Stimulated activated CD8-positive, alpha-beta memory T cell treated with anti-CD3 and anti-CD28 coated beads, Interleukin-2, amount 100 ng/mL, for 48 hours (primary cell): ENCODE results near the gene SLF2.

Experiments
- DNase-seq, 2 donors: peaks; one replicate each; pipeline ENCODE4 v3.0.0-alpha.2; 2020; ENCODE audit warnings: low read depth in 2 of 2

The SLF2 gene

DNA sequence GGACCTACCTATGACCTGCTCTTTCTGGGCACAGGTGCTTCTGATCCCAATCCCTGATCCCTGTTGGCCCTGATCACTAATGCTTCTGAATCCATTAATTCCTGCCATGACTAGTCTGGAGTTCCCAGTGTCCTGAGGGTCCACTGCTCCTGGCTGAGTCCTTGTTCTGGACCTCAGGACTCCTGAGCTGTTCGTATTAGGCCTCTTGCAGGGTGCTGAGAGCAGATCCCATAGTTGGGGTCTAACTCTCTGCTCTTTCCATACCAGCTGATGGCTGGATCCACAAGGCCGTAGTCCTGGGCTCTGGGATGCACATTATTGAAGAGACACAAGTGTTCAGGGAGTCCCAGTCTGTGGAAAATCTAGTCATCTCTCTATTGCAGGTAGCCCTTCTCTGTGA, 67.5 kb downstream of the SLF2 start:
- DNase-seq = no peak

DNA sequence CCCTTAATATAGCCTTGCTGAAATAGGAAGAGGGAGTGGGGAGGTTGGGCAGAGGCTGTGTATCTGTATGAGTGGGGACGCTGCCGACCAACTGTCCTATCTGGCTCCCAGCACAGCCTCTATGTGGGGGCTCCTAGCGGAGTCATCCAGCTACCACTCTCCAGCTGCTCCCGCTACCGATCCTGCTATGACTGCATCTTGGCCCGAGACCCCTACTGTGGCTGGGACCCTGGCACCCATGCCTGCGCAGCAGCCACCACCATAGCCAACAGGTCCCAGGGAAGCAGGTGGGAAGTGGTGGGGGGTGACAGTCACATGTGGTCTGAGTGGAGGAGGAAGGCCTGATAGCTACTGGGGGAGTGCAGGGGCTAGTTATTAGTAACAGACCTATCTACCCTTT, 67.9 kb downstream of the SLF2 start:
- no peak for DNase-seq

DNA sequence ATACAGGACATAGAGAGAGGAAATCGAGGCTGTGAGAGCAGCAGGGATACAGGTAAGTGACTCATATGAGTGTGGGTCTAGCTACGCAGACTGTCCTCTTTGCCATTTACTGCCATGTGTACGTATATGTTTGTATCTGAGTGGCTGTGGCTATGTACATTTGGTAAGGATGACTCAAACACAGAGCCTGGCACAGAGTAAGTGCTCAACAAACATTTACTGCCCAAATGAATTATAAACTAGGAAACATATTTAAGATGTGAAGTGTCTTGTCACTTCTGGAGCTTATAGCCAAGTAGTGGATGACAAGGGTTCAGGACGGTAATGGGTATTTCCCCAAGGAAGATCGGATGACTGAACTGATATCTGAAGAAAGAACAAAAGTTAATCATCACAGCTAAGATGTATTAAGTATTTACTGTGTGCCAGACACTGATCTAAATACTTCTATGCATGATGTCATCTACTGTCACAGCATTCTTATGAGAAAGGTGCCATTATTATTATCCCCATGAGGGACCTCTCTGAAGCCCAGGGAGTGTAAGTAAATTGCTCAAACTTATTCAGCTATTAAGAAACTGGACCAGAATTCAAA, 68.5 kb downstream of the SLF2 start:
- no peak for DNase-seq

DNA sequence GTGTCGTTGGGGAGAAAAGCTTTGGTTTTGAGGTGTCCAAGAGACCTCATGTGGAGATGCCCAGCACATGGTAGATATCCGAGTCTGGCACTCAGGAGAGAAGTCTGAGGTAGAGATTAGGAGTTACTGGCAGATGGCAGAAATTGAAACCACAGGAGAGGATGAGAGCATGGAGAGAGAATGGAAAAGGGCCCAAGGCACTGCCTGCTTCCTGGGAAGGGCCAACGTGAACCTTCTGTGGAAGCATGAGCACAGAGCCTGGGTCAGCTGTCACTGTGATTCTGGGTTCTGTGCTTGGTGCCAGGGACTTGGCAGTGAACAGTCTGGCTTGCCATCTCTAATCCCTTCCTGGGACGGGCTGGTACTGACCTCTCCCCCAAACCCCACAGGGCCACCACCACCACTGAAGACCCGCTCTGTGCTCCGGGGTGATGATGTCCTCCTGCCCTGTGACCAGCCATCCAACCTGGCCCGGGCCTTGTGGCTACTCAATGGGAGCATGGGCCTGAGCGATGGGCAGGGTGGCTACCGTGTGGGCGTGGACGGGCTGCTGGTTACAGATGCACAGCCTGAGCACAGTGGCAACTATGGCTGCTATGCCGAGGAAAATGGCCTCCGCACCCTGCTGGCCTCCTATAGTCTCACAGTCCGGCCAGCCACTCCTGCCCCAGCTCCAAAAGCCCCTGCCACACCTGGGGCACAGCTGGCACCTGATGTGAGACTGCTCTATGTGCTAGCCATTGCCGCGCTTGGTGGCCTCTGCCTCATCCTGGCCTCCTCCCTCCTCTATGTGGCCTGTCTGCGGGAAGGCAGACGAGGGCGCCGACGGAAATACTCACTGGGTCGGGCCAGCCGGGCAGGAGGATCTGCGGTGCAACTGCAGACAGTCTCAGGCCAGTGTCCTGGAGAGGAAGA, 70.4 kb downstream of the SLF2 start:
- no peak for DNase-seq

DNA sequence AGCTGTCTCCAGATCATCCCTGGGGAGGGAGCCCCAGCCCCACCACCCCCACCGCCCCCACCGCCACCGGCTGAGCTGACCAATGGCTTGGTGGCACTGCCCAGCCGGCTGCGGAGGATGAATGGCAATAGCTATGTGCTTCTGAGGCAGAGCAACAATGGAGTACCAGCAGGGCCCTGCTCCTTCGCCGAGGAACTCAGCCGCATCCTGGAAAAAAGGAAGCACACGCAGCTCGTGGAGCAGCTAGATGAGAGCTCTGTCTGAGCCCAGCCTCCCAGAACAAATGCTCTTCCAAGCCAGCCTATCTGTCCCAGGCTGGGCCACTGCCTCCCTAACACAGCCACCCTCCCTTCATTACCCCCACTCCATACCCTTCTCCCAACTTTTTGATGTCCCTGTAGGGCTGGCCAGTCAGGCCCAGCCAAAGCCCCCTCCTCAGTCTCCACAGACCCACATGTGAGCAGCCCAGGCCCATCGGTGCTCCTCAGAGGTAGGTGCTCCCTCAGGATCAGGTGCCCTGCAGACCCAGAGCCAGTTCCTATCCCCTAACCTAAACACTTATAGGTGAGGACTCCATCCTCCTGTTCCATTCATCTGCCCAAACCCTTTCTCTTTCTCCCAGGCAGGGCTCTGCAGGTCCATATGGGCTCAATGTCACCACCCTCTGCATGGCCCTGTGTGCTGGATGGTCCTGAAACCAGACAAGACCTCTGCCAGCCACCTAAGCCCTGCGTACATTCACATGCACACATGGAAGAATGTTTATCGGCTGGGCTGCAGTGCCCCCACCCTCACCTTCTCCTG, 71.3 kb downstream of the SLF2 start:
- DNase-seq = no peak

DNA sequence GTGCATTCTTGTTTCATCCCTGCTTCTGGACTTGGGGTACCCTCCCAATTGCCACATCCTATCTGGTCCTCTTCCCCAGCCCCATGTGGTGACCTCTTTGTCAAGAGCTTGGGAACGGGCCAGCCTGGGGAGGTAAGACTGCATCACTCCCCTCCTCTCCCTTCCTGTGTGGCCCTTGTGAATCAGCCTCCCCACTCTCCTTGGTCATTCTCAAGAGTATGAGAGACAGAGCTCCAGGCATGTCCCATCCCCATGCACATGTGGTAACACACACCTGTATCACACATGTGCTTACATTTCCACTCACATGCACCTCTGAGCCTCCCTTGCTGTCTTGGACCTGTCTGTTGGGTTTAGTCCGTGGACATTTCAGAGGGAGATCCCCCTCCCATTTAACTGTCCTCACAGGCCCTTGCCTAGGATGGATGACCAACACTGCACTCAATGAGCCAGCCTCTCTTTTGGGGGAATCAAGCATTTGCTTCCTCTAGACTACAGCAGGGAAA, 72.0 kb downstream of the SLF2 start:
- DNase-seq = no peak

DNA sequence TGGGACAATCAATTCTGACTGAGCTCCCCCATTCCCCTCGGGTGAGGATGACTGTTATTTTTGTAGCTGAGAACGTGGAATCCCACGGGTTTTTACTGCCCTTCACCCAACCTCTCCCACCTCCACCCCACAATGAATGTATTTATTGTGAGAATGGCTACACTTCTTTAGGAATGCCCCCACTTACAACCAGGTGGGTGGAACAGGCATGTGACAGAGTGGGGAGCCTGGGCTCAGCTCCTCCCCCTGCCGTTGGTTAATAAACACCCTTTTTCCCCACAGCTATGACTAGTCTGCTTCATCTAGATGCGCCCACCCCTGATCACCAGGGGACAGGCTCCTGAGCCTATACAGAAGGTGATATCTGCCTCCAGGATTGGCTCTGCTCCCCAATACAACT, 72.6 kb downstream of the SLF2 start:
- no peak for DNase-seq

DNA sequence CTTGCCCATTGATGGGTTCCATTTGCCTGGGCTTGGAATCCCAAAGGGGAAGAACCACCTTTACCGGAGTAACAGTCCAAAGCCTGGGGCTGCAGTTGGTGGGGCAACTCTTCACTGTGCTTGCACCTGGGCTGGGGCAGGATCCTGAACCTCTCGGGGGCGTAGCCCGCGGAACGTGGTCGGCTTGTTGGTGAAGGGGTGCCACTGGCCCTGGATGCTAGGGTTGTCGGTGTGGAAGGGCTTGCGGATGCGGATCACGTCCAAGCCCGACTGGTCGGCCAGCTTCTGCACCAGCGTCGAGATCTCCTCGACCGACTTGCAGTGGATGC, 73.8 kb downstream of the SLF2 start:
- no peak for DNase-seq

DNA sequence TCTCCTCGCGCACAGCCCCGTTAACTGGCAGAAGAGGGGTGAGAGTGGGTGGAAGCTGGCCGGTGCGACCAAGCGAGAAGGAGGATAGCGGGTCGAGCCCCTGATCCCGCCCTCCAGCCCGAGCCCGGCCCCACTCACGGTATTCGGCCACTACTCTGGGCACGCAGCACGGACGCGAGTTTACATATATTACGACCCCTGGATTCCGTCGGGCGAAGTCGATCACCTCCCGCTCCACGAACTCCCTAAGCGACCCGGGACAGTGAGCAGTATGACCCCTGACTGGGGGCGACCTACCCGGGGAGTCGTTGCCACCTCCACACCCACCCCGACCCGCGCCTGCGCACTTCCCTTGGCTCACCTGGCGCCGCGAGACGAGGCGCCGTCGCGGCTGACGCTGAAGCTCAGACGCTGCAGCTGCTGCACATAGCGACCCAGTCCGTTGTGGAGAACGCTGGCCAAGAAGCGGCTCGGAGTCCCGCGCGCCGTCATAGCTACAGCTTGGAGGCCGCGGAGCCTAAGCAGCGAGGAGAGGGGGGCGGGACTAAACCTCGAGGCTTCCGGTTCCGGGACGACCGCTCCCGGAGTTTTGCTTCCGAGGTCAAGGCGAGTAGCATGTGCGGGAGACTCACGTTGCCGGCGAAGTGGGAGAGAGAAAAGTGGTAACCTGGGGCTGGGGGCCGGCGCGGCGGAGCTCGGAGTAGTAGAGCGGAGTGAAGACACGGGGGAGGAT, 74.4 kb downstream of the SLF2 start, which contains the start of the genes MRPL43 and TWNK:
Gene MRPL43 (minus strand): TSS at position 546 of the 733 bp plus-strand sequence. CDS start 54 bp downstream, at position 492.
Gene TWNK (plus strand): TSS at position 592 of the 733 bp plus-strand sequence. CDS start 668 bp downstream, outside the sequence.
- peak; percentile 74 to 81 for DNase-seq

DNA sequence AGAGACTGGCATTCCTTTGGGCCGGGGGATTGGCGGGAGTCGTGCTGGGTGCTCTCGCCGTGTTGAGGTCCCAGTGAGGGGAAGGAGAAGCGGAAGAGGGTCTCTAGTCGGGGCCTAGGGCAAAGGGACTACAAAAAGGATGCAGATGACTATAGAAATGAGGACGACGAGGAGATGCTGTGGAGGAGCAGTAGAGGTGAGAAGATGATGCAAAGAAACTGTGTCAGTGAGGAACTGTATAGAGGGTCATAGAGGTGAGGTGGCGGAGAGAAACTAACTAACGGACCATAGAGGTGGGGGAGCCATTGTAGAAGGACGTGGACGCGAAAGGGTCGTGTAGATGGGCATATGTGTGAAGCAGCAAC, 74.9 kb downstream of the SLF2 start:
- DNase-seq = no peak

DNA sequence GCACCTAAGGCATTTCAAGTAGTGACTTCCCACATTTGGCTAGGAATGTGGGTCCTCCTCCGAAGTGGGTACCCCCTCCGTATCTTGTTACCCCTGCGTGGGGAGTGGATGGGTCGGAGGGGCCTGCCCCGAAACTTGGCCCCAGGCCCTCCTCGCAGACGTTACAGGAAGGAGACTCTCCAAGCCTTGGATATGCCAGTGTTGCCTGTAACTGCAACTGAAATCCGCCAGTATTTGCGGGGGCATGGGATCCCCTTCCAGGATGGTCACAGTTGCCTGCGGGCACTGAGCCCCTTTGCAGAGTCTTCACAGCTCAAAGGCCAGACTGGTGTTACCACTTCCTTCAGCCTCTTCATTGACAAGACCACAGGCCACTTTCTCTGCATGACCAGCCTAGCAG, 75.4 kb downstream of the SLF2 start:
- DNase-seq = no peak

DNA sequence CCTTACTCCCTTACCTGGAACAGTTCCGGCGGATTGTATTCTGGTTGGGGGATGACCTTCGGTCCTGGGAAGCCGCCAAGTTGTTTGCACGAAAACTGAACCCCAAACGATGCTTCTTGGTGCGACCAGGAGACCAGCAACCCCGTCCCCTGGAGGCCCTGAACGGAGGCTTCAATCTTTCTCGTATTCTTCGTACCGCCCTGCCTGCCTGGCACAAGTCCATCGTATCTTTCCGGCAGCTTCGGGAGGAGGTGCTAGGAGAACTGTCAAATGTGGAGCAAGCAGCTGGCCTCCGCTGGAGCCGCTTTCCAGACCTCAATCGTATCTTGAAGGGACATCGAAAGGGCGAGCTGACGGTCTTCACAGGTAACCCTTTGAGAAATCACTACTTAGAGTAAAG, 76.3 kb downstream of the SLF2 start:
- DNase-seq = no peak

DNA sequence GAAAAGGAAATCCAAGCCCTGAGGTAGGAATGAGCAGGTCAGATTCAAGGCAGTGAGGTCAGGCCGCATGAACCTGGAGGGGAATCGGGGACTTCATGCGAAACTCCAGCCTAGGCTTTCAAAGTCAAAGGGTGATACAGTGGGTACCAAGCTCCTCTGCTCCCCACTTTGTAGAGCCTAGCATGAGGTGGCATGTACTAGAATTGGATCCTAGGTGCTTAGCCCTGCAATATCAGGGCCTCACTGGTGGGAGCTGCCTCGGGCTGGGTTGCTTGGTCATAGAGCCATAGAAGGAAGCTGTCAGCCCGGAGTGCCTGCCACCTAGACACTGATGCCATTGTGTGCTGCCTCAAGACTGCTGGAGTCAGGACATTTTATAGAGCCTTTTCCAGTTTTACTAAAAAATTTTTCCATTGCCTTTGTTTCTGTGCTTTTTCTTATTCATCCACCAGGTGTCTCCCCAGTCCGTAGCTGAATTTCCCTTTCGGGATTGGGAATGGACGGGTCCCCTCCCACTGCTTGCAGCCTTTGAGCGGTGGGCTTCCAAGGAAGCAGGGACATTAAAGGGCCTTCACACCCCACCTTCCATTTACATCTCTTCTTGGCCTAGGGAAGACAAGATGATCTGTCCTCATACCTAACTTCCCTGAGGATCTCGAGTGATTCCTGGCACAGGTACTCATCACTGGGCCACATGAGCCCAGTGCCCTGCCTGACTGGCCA, 81.4 kb downstream of the SLF2 start:
- DNase-seq = no peak

DNA sequence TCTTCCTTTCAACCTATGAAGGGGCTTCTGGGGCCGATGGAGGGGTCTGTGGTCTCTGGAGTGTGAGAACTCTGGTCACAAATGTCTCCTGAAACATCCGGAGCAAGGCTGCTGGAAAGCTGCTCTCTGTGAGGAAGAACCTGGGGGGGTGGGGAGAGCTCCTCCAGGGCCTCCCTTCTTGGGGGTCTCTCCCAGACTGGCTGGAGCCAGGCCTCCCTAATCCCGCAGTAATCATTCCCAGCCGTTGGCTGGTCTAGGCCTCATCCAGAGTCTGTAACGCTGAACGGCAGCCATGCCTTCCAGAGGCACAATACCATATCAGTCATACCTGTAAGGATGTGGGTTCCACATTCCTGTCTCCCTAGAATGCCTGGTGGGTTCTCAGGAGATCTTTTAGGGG, 82.4 kb downstream of the SLF2 start:
- DNase-seq = no peak

DNA sequence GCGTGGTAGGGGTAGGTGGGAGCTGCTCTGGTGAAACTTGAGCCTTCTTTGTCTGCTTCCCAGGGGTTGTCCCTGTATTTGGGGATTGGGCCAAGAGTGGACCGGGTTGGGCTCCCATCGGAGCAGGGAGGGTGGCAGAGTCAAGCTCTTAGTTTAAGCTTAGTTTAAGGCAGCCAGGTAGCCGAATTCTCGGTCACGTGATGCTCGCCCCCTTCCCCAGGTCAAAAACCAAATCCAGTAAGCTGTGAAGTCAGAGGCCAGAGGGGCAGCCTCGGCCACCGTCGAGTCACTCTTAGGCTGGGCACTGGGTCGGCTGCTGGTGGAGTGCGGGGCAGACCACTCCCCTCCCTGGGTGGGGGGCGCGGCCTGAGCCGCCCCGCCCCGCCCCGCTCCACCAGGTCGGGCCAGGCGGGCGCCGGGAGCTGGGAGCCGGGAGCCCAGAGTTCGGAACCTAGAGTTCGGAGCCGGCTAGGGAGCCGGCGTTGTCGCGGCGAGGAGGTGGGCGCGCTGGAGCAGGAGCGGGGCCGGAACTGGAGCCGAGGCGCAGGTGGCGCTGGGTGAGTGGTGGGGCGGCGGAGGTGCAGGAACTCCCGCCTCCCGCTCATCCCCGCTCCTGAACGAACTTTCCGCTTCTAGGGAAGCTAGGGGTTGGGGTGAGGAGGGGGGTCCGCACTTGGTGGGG, 84.1 kb downstream of the SLF2 start:
- DNase-seq = no peak

DNA sequence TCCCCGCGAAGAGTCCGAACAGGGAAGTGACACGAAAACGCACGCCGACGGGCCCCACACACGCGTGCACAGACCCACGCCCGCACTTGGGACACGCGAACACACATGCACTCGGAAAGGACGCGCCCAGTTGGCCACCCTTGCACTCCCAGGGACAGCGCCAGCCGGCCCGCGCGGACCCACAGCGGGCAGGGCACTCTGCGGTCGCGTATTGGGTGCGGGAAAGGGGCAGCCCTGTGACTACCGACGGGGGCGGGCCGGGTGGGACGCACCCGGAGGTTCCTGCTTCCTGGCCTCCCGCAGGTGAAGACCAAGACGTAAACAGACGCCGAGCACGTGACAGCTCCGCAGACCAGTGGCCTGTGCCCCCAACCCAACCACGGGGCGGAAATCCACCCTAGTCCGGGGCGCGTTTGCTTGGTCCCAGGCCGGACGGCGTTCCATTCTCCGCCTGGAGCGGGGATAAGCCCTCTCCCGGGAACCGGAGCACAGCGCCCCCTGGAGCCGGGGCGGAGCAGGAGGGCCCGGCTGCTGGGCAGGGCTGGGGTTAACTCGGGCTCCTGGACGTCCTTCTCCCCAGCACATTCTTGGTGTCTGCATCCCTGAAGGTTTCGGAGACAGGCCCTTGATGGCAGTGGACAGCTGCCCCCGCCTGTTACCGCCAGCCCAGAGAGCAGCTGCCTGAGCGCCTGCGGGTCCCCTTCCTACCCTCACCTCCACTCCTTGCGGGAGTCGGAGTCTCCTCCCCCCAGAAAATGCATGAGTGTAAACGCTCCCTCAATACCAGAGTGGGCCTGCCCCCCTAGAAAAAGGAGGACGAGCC, 84.8 kb downstream of the SLF2 start:
- peak; percentile 67 to 73 for DNase-seq

DNA sequence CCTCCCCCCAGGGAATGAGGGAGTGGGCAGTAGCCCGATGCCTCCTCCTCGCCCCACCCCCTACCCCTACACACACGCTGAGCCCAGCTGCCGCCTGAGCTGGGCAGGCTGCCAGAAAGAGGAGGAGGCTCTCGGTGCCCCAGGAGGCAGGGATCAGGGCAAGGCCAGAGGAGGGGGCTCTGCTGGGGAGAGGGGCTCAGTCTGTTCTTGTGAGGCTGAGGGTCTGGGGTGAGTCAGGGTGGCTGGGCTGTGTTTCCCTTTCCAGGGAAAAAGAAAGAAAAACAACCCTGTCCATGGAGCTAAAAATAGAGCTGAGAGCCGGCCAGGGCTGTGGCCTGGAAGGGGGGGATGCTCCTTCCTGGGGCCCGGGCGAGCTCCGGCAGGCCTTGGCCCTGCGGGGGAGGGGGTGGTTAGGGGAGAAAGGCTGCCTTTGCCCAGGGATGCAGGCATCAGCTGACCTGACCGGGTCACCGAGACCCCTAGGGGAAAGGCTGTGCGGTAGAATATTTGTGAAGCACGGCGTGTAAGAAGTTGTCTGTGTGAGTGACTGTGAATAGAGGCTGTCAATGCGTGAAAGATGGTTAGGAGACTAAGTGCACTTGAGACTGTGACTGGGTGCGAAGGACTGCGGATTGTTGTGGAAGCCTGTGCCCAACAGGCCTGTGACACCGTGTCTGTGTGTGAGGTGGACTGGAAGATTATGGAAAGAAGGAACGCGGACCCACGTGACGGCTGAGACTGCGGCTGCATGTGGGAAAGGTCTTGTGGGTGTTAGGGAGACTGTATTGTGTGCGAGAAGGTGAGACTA, 85.6 kb downstream of the SLF2 start:
- DNase-seq = peak; percentile 47 to 54

DNA sequence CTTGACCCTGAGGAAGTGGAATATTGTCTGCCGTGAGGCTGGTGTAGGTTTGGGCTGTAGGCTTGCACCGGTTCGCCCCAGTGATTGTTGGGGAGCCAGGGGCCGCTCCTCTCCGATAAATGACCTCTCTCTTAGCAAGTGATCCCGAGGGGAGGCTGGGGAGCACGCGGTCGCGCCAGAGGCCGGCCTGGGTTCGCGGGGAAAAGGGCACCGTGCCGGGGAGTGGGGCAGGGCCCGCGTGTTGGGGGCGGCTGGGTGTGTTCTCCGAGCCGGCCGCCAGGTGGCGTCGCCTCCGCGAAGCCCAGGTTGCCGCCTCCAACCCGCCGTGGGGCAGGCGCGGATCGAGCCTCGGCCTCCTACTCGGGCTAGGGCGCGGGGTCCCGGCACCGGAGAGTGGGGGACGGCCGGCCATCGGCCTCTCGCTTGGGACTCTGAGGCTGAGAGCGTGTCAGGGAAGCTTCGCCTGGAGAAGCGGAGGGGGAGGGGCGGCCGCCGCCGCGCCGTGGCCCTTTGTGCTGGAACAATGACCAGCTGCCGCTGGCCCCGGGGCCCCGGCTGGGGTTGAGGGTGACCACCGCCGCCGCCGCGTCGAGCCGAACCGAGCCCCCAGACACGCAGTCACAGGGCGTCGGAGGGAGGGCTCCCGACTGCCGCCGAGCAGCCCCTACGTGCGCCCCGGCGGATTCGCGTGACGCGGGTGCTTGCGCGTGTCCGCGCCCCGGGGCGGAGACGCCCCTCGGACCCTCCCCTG, 86.4 kb downstream of the SLF2 start:
- DNase-seq = peak; percentile 67 to 69
